Gastrocnemius medialis (tissue), 4 donors: Measurements from ENCODE around the gene SCMH1. TPM values are rescaled to one million over a fixed set of nuclear protein-coding genes. Genes with fewer than 3 reads are reported as not detected.
"Not testable (repeated sequence)": the region's sequence is repeated elsewhere in the genome, so short reads cannot be mapped to it uniquely, and the experiment has no call there.

ENCODE experiments used
- ATAC-seq, 2 donors: fragments of 150-250 bp; one replicate each; pipeline ENCODE4 v1.9.1; 2016
- DNase-seq, 2 donors: peaks; one replicate each; pipeline ENCODE4 v3.0.0-alpha.2; 2019
- H3K27ac ChIP-seq, 4 donors: fragments of 200-600 bp; sonication (generic); 1 replicate in 1 of 4; 2 replicates in 3 of 4; pipeline ENCODE4 v1.5.1; 2016 to 2018; ENCODE audit warnings: mild to moderate bottlenecking in 2 of 4, moderate library complexity in 1 of 4
- H3K27me3 ChIP-seq, 3 donors: fragments of 200-600 bp; sonication (generic) in 2 of 3; 1 replicate in 1 of 3; 2 replicates in 2 of 3; pipeline versions ENCODE4 v1.5.1 to v1.6.0; 2016 to 2019; ENCODE audit warnings: mild to moderate bottlenecking in 1 of 3, moderate library complexity in 1 of 3
- H3K36me3 ChIP-seq, 2 donors: fragments of 200-600 bp; sonication (generic) in 1 of 2; one replicate each; pipeline ENCODE4 v1.5.1; 2017 to 2018
- H3K4me1 ChIP-seq, 2 donors: fragments of 200-600 bp; sonication (generic) in 1 of 2; one replicate each; pipeline ENCODE4 v1.5.1; 2016 to 2017; ENCODE audit warnings: mild to moderate bottlenecking in 2 of 2
- H3K4me3 ChIP-seq, 4 donors: fragments of 200-600 bp; sonication (generic) in 3 of 4; 1 replicate in 1 of 4; 2 replicates in 3 of 4; pipeline ENCODE4 v1.5.1; 2016 to 2019; ENCODE audit warnings: mild to moderate bottlenecking in 2 of 4
- H3K9me3 ChIP-seq, 3 donors: fragments of 200-600 bp; sonication (generic) in 2 of 3; 1 replicate in 1 of 3; 2 replicates in 2 of 3; pipeline ENCODE4 v1.5.1; 2016 to 2019
- CTCF ChIP-seq, 5 experiments: fragments of 450-650 bp in 3 of 5; fragments of 200-600 bp in 2 of 5; sonication (generic) in 2 of 5; IDR thresholded peaks in 4 of 5; conservative IDR thresholded peaks in 1 of 5; 1 replicate in 4 of 5; 2 replicates in 1 of 5; pipeline ENCODE4 v1.5.1; 2016 to 2019; ENCODE audit warnings: antibody characterized with exemption in 5 of 5, mild to moderate bottlenecking in 3 of 5, moderate library complexity in 3 of 5
- POLR2A ChIP-seq, 2 donors: fragments of 450-650 bp; IDR thresholded peaks; one replicate each; pipeline ENCODE4 v1.6.1; 2017; ENCODE audit warnings: antibody characterized with exemption in 2 of 2, mild to moderate bottlenecking in 2 of 2, moderate library complexity in 2 of 2
- in situ Hi-C, 4 donors: fragments of 200-750 bp; cut with MboI; loops; one replicate each; pipeline versions ENCODE4 v1.15.0 to v1.8.0; 2017; ENCODE audit warnings: low sequenced_read_pairs in 4 of 4
- intact Hi-C: fragments of 100-400 bp; cut with DNase I; formaldehyde crosslinking; loops from one replicate; pipeline ENCODE4 v1.15.1; 2023; ENCODE audit warnings: low total_unique reads
- total RNA-seq, 4 donors: library from RNA; depleted of rRNA; stranded (reverse); fragments of >200 nt; gene quantifications; one replicate each; pipeline versions ENCODE4 v1.1.0 to v1.2.3, GENCODE V29; 2016

SCMH1 gene
- total RNA-seq, 4 donors from 2014 or later: 17.1 to 29.4 (median 25.5) TPM

DNA sequence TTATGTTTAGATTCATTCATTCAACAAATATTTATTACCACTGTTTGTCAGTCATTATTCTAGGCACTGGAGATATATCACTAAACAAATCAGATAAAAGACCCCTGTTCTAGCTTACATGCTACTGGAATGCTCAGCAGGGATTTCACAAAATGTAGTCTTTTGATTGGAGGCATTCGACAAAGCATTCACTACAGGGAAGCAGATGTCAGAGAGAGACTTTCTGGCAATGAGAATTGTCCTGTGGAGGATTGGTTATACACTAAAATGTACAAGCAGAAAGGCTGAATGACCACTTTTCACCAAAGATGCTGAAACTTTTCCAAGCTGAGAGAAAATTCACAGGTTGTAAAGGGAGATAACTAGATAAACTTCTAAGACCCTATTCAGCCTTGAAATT lies 57.7 kb downstream of the SCMH1 start:
- no peaks in the 10 kb centered on the region for H3K36me3 ChIP-seq
- no peaks in the 10 kb centered on the region for H3K4me1 ChIP-seq
- no peak for TF ChIP-seq POLR2A (IDR thresholded peaks at IDR 0.05)
- no peak for TF ChIP-seq CTCF (IDR thresholded peaks at IDR 0.05 in 4 of 5, conservative IDR thresholded peaks at IDR 0.05 in 1 of 5)
- no peaks in the 10 kb centered on the region for H3K27me3 ChIP-seq
- no peak overlapping the region for H3K4me3 ChIP-seq
- no peaks in the 10 kb centered on the region for H3K9me3 ChIP-seq
- DNase-seq (no peak), ATAC-seq (no peak)
- intact Hi-C loops: no loop called here
- H3K27ac ChIP-seq: no peak overlapping the region
- in situ Hi-C loops: no loop called here

GRCh38 chr1:41178230-41178629 lies 63.9 kb downstream of the SCMH1 start:
- in situ Hi-C loops, DNase-seq, ATAC-seq, H3K36me3 ChIP-seq, H3K4me1 ChIP-seq, H3K4me3 ChIP-seq, intact Hi-C loops, H3K27me3 ChIP-seq, H3K9me3 ChIP-seq, H3K27ac ChIP-seq: not testable (repeated sequence)

DNA sequence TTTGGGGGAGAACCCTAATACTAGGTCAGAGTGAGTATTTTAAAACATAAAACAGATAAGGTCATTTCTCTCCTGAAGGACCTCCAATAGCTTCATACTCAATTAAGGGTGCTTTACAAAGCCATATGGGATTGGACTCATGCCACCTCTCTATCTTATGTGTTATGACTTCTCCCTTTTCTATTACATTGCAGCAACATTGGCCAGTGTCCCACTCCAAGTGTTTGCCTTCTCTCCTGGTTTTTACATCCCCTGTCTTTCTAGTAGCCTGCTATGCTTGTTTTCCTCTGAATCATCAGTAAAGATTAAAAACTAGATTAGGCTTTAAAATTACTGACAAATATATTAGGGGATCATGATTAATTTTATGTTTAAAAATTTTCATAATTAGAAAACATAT lies 66.6 kb downstream of the SCMH1 start:
- no peak for TF ChIP-seq POLR2A (IDR thresholded peaks at IDR 0.05)
- no peak for TF ChIP-seq CTCF (IDR thresholded peaks at IDR 0.05 in 4 of 5, conservative IDR thresholded peaks at IDR 0.05 in 1 of 5)
- Histone ChIP-seq H3K27ac (no peak overlapping the region), H3K4me3 (no peak overlapping the region), H3K4me1 (no peaks in the 10 kb centered on the region), H3K9me3 (no peaks in the 10 kb centered on the region), H3K27me3 (no peaks in the 10 kb centered on the region), H3K36me3 (no peaks in the 10 kb centered on the region)
- ATAC-seq (no peak), DNase-seq (no peak)
- intact Hi-C loops (no loop called here), in situ Hi-C loops (no loop called here)

DNA sequence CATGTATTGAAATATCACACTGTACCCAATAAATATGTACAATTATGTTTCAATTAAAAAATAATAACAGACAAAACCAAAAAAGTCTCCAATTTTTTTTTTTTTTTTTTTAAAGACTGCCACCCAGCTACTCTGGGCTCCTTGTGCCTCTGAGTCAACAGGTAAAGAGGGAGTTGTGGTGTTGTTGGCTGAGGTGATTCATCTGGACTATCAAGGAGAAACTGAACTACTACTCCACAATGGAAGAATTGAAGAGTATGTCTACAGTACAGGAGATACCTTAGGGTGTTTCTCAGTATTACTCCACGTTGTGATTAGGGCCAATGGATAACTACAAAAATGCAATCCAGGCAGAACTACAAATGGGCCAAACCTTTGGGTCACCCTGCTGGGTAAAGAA lies 67.9 kb downstream of the SCMH1 start:
- no peak for TF ChIP-seq CTCF (IDR thresholded peaks at IDR 0.05 in 4 of 5, conservative IDR thresholded peaks at IDR 0.05 in 1 of 5)
- no peak for TF ChIP-seq POLR2A (IDR thresholded peaks at IDR 0.05)
- no peak for ATAC-seq
- no peak for DNase-seq
- H3K27ac ChIP-seq: no peak overlapping the region
- in situ Hi-C loops (no loop called here), intact Hi-C loops (no loop called here)
- no peaks in the 10 kb centered on the region for H3K27me3 ChIP-seq
- H3K4me1 ChIP-seq: no peaks in the 10 kb centered on the region
- no peak overlapping the region for H3K4me3 ChIP-seq
- H3K9me3 ChIP-seq: no peaks in the 10 kb centered on the region
- H3K36me3 ChIP-seq: no peaks in the 10 kb centered on the region

DNA sequence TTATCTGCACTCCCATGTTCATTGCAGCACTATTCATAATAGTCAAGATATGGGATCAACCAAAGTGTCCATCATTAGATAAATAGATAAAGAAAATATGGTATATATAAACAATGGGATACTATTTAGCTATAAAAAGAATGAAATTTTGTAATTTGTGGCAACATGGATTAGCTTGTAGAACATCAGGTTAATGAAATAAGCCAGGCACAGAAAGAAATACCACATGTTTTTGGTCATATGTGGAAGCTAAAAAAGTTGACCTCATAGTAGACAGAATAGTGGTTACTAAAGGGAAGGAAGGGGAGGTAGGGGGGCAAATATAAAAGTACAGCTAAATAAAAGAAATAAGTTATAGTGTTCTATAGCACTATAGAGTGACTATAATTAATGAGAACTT lies 68.5 kb downstream of the SCMH1 start:
- DNase-seq: no peak
- H3K9me3 ChIP-seq: no peaks in the 10 kb centered on the region
- no peak for ATAC-seq
- no peaks in the 10 kb centered on the region for H3K27me3 ChIP-seq
- no peaks in the 10 kb centered on the region for H3K4me1 ChIP-seq
- no peak overlapping the region for H3K27ac ChIP-seq
- H3K36me3 ChIP-seq: no peaks in the 10 kb centered on the region
- TF ChIP-seq POLR2A (IDR thresholded peaks at IDR 0.05) (no peak), CTCF (IDR thresholded peaks at IDR 0.05 in 4 of 5, conservative IDR thresholded peaks at IDR 0.05 in 1 of 5) (no peak)
- intact Hi-C loops: no loop called here
- in situ Hi-C loops: no loop called here
- no peak overlapping the region for H3K4me3 ChIP-seq
